ENCODE results near the gene HECA. TPM values are rescaled to one million over a fixed set of nuclear protein-coding genes. Genes with fewer than 3 reads are reported as not detected.

The HECA gene
- total RNA-seq, 1 donor from 2014 or later = 10.9 TPM

DNA sequence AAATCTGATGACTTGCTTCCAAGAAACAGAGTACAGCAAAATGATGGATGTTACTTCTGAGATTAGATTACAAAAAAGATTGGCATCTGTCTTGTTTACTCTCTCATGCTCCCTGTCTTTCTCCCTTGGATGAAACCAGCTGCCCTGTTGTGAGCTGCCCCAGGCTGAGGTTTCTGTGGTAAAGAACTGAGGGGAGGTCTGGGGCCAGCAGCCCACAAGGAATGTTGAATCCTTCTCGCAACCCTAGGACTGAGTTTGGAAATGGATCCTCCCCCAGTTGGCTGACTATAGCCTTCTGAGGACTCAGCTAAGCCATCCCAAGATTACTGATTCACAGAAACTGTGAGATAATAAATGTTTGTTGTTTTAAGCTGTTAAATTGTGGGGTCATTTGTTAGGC lies 5.6 kb upstream of the HECA start:
- Mint-ChIP-seq H3K9me3 (ENCODE audit: low read depth) (no peaks in the 10 kb centered on the region), H3K27me3 (peaks cover 11% of the 10 kb centered on the region), H3K4me3 (ENCODE audit: low read depth) (no peak overlapping the region), H3K27ac (no peak overlapping the region), H3K4me1 (ENCODE audit: low read depth) (peaks cover 13% of the 10 kb centered on the region), H3K36me3 (ENCODE audit: insufficient read depth) (no peaks in the 10 kb centered on the region)
- TF ChIP-seq, protein P1, sequence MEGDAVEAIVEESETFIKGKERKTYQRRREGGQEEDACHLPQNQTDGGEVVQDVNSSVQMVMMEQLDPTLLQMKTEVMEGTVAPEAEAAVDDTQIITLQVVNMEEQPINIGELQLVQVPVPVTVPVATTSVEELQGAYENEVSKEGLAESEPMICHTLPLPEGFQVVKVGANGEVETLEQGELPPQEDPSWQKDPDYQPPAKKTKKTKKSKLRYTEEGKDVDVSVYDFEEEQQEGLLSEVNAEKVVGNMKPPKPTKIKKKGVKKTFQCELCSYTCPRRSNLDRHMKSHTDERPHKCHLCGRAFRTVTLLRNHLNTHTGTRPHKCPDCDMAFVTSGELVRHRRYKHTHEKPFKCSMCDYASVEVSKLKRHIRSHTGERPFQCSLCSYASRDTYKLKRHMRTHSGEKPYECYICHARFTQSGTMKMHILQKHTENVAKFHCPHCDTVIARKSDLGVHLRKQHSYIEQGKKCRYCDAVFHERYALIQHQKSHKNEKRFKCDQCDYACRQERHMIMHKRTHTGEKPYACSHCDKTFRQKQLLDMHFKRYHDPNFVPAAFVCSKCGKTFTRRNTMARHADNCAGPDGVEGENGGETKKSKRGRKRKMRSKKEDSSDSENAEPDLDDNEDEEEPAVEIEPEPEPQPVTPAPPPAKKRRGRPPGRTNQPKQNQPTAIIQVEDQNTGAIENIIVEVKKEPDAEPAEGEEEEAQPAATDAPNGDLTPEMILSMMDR (IDR thresholded peaks at IDR 0.05; ENCODE audit: unreplicated experiment) = no peak
- DNase-seq (ENCODE audit: low spot score, unreplicated experiment) = no peak

DNA sequence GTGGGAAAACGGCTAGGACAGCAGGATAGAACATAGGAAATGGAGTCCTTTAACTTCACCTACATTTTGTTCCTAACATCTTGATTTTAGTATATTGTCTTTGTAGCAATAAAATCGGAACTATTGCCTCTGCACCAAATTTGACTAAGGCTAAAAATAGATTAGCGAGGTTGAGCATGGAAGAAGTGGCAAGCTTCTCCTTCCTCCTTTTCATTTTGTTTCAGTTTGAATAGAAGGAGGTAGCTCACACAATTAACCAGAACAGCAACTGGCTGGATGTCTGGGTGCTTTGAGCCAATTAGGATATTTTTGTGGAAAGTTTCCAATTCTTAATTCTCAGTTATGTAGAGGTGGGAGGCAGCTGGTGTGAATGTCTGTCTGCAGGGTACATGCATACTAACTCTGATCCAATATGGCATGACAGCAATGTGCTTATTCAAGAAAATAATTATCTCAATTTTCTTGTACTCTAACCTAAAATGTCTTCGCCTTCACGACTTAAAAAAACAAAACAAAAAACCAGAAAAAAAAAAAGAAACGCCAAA lies 3.1 kb upstream of the HECA start:
- TF ChIP-seq, protein P1 (IDR thresholded peaks at IDR 0.05; ENCODE audit: unreplicated experiment) = no peak
- Mint-ChIP-seq H3K4me1 (ENCODE audit: low read depth) (peaks cover 14% of the 10 kb centered on the region), H3K9me3 (ENCODE audit: low read depth) (no peaks in the 10 kb centered on the region), H3K4me3 (ENCODE audit: low read depth) (no peak overlapping the region), H3K36me3 (ENCODE audit: insufficient read depth) (no peaks in the 10 kb centered on the region), H3K27ac (no peak overlapping the region), H3K27me3 (peaks cover 8% of the 10 kb centered on the region)
- DNase-seq (ENCODE audit: low spot score, unreplicated experiment) = no peak

DNA sequence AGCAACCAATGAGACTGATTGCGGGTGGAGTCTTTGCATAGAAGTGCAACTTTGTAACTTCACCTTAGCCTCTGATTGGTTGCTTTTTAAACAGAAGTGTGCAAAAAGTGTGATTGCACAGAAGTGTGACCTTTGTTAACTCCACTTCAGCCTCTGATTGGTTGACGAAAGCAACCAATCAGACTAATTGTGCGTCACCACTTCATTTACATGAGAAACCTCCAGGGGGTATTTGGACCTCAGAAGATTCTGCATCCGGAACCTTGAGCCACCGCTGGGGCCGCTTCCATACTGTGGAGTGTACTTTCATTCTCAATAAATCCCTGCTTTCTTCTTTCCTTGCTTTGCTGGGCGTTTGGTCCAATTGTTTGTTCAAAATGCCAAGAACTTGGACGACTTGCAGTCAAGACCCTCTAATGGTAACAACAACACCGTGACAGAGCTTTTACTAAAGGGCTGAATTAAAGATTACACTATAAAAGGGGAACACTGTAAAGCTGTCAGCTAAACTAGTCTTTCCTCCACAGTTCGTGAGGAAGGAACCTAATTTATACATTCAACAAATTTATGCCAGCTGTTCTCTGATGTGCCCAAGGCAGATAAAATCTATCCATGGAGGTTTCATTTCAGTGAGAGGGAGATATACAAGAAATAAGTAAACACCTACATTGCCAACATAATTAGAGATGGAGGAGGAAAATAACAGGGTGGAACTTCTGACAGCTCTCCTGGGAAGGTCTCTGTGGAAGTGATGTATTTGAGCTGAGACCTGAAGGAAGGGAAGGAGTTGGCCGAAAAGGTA lies 1.4 kb upstream of the HECA start:
- Mint-ChIP-seq H3K27ac (peak overlapping the region; percentile 19), H3K4me1 (ENCODE audit: low read depth) (peaks cover 16% of the 10 kb centered on the region), H3K4me3 (ENCODE audit: low read depth) (peak overlapping the region; percentile 58), H3K36me3 (ENCODE audit: insufficient read depth) (peaks cover 1% of the 10 kb centered on the region), H3K27me3 (peaks cover 8% of the 10 kb centered on the region), H3K9me3 (ENCODE audit: low read depth) (no peaks in the 10 kb centered on the region)
- no peak for DNase-seq (ENCODE audit: low spot score, unreplicated experiment)
- TF ChIP-seq, protein P1 (IDR thresholded peaks at IDR 0.05; ENCODE audit: unreplicated experiment) = no peak

DNA sequence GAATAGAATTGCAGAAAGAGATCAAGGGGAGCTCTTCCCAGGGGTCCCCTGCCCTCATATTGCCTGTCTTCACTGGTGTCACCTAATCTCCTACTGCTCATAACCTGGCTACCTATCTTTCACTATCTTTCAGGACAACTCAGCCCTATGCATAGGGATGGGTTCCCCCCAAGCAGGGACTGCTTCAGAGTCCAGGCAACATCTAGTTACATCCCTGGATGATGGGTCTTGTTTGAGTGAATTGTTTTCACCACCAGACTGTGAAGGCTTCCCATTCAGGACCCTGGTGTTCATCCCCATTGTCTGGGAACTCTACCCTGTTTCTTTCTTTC lies 850 bp upstream of the HECA start:
- DNase-seq (ENCODE audit: low spot score, unreplicated experiment) = no peak
- Mint-ChIP-seq H3K36me3 (ENCODE audit: insufficient read depth) (peaks cover 1% of the 10 kb centered on the region), H3K4me3 (ENCODE audit: low read depth) (peak overlapping the region; percentile 58), H3K9me3 (ENCODE audit: low read depth) (no peaks in the 10 kb centered on the region), H3K27ac (no peak overlapping the region), H3K4me1 (ENCODE audit: low read depth) (peaks cover 14% of the 10 kb centered on the region), H3K27me3 (peaks cover 8% of the 10 kb centered on the region)
- TF ChIP-seq, protein P1 (IDR thresholded peaks at IDR 0.05; ENCODE audit: unreplicated experiment) = no peak

DNA sequence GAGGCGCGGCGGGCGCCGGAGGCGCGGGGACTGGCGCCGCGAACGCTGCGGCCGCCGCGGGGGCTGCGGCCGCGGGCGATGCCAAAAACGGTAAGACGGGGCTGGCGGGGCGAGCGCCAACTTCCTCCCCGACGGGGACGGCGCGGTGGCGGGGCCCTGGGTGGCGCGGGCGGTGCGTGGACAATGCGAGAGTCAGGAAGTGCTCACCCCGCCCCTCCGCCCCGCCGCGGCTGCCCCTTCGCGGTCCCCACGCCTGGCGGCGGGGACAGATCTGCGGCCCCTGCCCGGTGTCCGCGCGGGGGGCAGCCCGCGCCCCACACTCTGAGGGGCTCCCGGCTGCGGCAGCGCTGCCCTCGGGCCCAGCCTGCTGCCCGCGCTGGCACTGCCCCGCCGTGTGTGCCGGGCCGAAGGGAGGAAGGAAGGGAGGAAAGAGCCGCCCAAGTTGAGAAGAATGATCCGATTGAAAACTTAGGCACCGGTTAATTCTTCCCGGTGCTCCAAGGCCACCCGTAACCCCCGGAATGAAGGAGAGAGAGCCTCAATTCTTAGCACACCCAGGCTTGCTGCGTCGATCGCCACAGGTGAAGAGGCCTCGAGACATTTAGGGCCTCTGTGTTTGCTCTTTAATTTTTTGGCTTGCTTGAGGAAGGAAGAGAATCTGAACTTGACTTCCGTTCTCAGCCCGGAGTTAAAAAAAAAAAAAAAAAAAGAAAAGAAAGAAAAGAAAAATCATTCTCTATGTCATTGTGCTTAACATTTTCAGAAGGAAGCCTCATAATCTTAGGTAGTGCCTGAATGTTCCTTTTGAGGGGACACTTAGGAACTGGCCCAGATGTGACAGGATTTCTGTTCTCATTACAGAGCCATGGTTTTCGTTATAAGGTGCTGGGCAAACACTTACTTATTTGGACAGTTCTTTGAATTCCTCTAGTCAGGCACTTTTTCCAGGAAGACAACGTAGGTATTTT lies 982 bp downstream of the HECA start:
- peaks cover 8% of the 10 kb centered on the region for H3K27me3 Mint-ChIP-seq
- no peaks in the 10 kb centered on the region for H3K9me3 Mint-ChIP-seq (ENCODE audit: low read depth)
- H3K4me1 Mint-ChIP-seq (ENCODE audit: low read depth) = peaks cover 11% of the 10 kb centered on the region
- H3K36me3 Mint-ChIP-seq (ENCODE audit: insufficient read depth) = peaks cover 2% of the 10 kb centered on the region
- TF ChIP-seq, protein P1 (IDR thresholded peaks at IDR 0.05; ENCODE audit: unreplicated experiment) = peak; percentile 8
- H3K27ac Mint-ChIP-seq = peak overlapping the region; percentile 96
- peak; percentile 30 for DNase-seq (ENCODE audit: low spot score, unreplicated experiment)
- peak overlapping the region; percentile 84 for H3K4me3 Mint-ChIP-seq (ENCODE audit: low read depth)

Data from progenitor cell of endocrine pancreas (in vitro differentiated cells).